HepG2 (cell line): ENCODE data around the gene UBAP2L. TPM values are rescaled to one million over a fixed set of nuclear protein-coding genes. Genes with fewer than 3 reads are reported as not detected.

Experiments
- ATAD3A ChIP-seq: sonication (generic); formaldehyde crosslinking; IDR thresholded peaks from 2 replicates; pipeline ENCODE4 v1.4.0; 2020; ENCODE audit warnings: missing genetic modification reagents
- GPN1 ChIP-seq: sonication (generic); formaldehyde crosslinking; IDR thresholded peaks from 2 replicates; pipeline ENCODE4 v1.5.1; 2020; ENCODE audit warnings: missing genetic modification reagents, borderline replicate concordance
- HIVEP1 ChIP-seq: sonication (generic); formaldehyde crosslinking; IDR thresholded peaks from 2 replicates; pipeline ENCODE4 v1.4.0; 2020; ENCODE audit warnings: mild to moderate bottlenecking, missing genetic modification reagents
- PHF8 ChIP-seq: sonication (generic); formaldehyde crosslinking; IDR thresholded peaks from 2 replicates; pipeline ENCODE4 v1.5.0; 2020; ENCODE audit warnings: missing genetic modification reagents
- RBAK ChIP-seq: sonication (generic); formaldehyde crosslinking; IDR thresholded peaks from 2 replicates; pipeline ENCODE4 v1.5.1; 2020; ENCODE audit warnings: mild to moderate bottlenecking, missing genetic modification reagents
- ZNF253 ChIP-seq: sonication (generic); formaldehyde crosslinking; IDR thresholded peaks from 2 replicates; pipeline ENCODE4 v1.8.0; 2022; ENCODE audit warnings: mild to moderate bottlenecking, missing genetic modification reagents, borderline replicate concordance
- ZNF30 ChIP-seq: sonication (generic); formaldehyde crosslinking; IDR thresholded peaks from 2 replicates; pipeline ENCODE4 v1.5.0; 2020; ENCODE audit warnings: mild to moderate bottlenecking, missing genetic modification reagents
- ZSCAN22 ChIP-seq: sonication (generic); formaldehyde crosslinking; IDR thresholded peaks from 2 replicates; pipeline ENCODE4 v1.4.0; 2020; ENCODE audit warnings: mild to moderate bottlenecking, missing genetic modification reagents
- polyA plus RNA-seq, 8 experiments: library from polyadenylated mRNA; depleted of rRNA in 3 of 8; stranded (reverse) in 7 of 8; unstranded in 1 of 8; fragments of >200 nt; fragmentation: Illumina TruSeq in 4 of 8; extraction: Trizol in 4 of 8; gene quantifications; 2 replicates each; pipeline versions ENCODE4 v1.2.1 to v1.2.3, GENCODE V29; 2011 to 2016; ENCODE audit warnings: low read depth in 4 of 8, missing spikeins in 1 of 8, mixed read lengths in 1 of 8; ENCODE audit not compliant: insufficient read depth in 1 of 8
- total RNA-seq, 5 experiments: library from RNA; depleted of rRNA; stranded (reverse); fragments of >200 nt; fragmentation: Illumina TruSeq; extraction: Trizol; gene quantifications; 2 replicates each; pipeline ENCODE4 v1.2.3, GENCODE V29; 2016; ENCODE audit warnings: low read depth in 1 of 5
- TF ChIP-seq, protein P1 (sequence below): sonication (generic); formaldehyde crosslinking; IDR thresholded peaks from 2 replicates; pipeline ENCODE4 v1.5.0; 2020; ENCODE audit warnings: mild to moderate bottlenecking, missing genetic modification reagents
- TF ChIP-seq, protein P2 (sequence below): sonication (generic); formaldehyde crosslinking; IDR thresholded peaks from 2 replicates; pipeline ENCODE4 v1.4.0; 2020; ENCODE audit warnings: missing genetic modification reagents, borderline replicate concordance
- TF ChIP-seq, protein P3 (sequence below), 2 experiments: fragments of 450-650 bp in 1 of 2; sonication (generic) in 1 of 2; formaldehyde crosslinking in 1 of 2; IDR thresholded peaks; 2 replicates each; pipeline versions ENCODE4 v1.6.1 to v1.8.0; 2016 to 2022; ENCODE audit warnings: antibody characterized with exemption in 1 of 2, mild to moderate bottlenecking in 1 of 2, missing genetic modification reagents in 1 of 2

Gene UBAP2L
- total and polyA plus RNA-seq, 2 of the 13 experiments (the other 11 are each of a cell fraction or from before 2014, with no cell fraction given), result 74.2 to 159 TPM

DNA sequence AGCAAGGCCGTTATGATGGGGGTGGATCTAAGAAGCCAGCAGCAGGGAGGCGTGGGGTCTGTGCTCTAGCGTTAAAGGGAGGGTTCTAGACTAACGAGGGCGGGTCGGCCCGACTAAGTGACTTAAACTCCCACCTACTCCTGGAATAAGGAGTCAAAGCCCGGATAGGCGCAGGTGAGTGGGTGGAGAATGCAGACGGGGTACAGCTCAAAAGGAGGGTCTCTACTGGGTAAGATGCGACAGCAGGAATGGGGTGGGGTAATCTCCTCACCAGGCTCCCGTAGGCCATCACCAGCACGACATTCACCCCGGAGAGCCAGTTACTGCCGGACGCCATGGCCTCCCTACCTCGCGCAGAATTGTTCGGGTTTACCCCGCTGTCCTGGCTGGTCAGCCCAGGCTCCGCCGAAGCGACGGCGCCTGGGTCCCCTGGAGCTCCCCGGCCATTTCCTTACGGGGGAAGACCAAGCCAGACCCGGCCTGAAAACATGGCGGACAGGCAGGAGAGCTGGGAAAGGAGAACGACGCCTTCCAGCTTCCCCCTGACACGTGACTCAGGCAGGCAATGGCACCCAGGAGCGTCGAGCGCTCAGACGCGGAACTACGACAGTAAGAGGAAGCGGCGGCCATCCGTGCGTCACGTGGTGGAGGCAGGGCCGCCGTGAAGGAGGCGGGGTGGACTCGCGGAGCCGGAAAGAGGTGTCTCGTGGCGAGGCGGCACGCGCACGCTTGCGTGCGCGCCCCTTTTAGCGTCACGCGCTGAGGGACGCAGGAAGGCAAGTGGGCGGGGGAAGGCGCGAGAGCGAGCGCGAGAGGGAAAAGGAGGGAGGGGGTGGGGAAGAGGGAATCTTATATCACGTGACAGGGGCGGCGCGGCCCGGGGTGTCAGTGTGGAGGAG lies at the start of gene UBAP2L (continued):
- TF ChIP-seq GPN1 (CRISPR knock-in tag) (no peak), HIVEP1 (CRISPR knock-in tag) (peak; percentile 95), ZSCAN22 (CRISPR knock-in tag) (no peak), ZNF30 (CRISPR knock-in tag) (no peak), RBAK (CRISPR knock-in tag) (no peak), ZNF253 (CRISPR knock-in tag) (peak; percentile 72; the same call in 1 of the 2 replicates), PHF8 (peak; percentile 91), ATAD3A (CRISPR knock-in tag) (no peak)
- TF ChIP-seq, protein P1, sequence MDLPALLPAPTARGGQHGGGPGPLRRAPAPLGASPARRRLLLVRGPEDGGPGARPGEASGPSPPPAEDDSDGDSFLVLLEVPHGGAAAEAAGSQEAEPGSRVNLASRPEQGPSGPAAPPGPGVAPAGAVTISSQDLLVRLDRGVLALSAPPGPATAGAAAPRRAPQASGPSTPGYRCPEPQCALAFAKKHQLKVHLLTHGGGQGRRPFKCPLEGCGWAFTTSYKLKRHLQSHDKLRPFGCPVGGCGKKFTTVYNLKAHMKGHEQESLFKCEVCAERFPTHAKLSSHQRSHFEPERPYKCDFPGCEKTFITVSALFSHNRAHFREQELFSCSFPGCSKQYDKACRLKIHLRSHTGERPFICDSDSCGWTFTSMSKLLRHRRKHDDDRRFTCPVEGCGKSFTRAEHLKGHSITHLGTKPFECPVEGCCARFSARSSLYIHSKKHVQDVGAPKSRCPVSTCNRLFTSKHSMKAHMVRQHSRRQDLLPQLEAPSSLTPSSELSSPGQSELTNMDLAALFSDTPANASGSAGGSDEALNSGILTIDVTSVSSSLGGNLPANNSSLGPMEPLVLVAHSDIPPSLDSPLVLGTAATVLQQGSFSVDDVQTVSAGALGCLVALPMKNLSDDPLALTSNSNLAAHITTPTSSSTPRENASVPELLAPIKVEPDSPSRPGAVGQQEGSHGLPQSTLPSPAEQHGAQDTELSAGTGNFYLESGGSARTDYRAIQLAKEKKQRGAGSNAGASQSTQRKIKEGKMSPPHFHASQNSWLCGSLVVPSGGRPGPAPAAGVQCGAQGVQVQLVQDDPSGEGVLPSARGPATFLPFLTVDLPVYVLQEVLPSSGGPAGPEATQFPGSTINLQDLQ (CRISPR knock-in tag), result no peak; the same call in 1 of the 2 replicates
- TF ChIP-seq, protein P2, sequence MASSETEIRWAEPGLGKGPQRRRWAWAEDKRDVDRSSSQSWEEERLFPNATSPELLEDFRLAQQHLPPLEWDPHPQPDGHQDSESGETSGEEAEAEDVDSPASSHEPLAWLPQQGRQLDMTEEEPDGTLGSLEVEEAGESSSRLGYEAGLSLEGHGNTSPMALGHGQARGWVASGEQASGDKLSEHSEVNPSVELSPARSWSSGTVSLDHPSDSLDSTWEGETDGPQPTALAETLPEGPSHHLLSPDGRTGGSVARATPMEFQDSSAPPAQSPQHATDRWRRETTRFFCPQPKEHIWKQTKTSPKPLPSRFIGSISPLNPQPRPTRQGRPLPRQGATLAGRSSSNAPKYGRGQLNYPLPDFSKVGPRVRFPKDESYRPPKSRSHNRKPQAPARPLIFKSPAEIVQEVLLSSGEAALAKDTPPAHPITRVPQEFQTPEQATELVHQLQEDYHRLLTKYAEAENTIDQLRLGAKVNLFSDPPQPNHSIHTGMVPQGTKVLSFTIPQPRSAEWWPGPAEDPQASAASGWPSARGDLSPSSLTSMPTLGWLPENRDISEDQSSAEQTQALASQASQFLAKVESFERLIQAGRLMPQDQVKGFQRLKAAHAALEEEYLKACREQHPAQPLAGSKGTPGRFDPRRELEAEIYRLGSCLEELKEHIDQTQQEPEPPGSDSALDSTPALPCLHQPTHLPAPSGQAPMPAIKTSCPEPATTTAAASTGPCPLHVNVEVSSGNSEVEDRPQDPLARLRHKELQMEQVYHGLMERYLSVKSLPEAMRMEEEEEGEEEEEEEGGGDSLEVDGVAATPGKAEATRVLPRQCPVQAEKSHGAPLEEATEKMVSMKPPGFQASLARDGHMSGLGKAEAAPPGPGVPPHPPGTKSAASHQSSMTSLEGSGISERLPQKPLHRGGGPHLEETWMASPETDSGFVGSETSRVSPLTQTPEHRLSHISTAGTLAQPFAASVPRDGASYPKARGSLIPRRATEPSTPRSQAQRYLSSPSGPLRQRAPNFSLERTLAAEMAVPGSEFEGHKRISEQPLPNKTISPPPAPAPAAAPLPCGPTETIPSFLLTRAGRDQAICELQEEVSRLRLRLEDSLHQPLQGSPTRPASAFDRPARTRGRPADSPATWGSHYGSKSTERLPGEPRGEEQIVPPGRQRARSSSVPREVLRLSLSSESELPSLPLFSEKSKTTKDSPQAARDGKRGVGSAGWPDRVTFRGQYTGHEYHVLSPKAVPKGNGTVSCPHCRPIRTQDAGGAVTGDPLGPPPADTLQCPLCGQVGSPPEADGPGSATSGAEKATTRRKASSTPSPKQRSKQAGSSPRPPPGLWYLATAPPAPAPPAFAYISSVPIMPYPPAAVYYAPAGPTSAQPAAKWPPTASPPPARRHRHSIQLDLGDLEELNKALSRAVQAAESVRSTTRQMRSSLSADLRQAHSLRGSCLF (CRISPR knock-in tag), result peak; percentile 66; the same call in 1 of the 2 replicates
- TF ChIP-seq, protein P3, sequence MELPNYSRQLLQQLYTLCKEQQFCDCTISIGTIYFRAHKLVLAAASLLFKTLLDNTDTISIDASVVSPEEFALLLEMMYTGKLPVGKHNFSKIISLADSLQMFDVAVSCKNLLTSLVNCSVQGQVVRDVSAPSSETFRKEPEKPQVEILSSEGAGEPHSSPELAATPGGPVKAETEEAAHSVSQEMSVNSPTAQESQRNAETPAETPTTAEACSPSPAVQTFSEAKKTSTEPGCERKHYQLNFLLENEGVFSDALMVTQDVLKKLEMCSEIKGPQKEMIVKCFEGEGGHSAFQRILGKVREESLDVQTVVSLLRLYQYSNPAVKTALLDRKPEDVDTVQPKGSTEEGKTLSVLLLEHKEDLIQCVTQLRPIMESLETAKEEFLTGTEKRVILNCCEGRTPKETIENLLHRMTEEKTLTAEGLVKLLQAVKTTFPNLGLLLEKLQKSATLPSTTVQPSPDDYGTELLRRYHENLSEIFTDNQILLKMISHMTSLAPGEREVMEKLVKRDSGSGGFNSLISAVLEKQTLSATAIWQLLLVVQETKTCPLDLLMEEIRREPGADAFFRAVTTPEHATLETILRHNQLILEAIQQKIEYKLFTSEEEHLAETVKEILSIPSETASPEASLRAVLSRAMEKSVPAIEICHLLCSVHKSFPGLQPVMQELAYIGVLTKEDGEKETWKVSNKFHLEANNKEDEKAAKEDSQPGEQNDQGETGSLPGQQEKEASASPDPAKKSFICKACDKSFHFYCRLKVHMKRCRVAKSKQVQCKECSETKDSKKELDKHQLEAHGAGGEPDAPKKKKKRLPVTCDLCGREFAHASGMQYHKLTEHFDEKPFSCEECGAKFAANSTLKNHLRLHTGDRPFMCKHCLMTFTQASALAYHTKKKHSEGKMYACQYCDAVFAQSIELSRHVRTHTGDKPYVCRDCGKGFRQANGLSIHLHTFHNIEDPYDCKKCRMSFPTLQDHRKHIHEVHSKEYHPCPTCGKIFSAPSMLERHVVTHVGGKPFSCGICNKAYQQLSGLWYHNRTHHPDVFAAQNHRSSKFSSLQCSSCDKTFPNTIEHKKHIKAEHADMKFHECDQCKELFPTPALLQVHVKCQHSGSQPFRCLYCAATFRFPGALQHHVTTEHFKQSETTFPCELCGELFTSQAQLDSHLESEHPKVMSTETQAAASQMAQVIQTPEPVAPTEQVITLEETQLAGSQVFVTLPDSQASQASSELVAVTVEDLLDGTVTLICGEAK (IDR thresholded peaks at IDR 0.05), result no peak
- TF ChIP-seq, protein P3 (CRISPR knock-in tag; IDR thresholded peaks at IDR 0.05), result peak; percentile 83
